Activated CD4-positive, alpha-beta T cell treated with anti-CD3 and anti-CD28 coated beads for 36 hours (primary cell): ENCODE results near the gene CFAP57. TPM values are rescaled to one million over a fixed set of nuclear protein-coding genes. Genes with fewer than 3 reads are reported as not detected.

Source experiments
- ATAC-seq: fragments of 200-7000 bp; cut with Tn5 transposase; one replicate; pipeline ENCODE4 v1.10.0; 2021; ENCODE audit warnings: mild to moderate bottlenecking, moderate library complexity
- CTCF ChIA-PET: fragments of 350-600 bp; sonication (Branson Sonifier 250); formaldehyde crosslinking; loops from one replicate; lab custom pipeline; 2021; ENCODE audit warnings: antibody characterized with exemption; lab: Charles Lee
- POLR2A ChIA-PET: fragments of 350-600 bp; sonication (Branson Sonifier 250); formaldehyde crosslinking; loops from one replicate; lab custom pipeline; 2021; ENCODE audit warnings: antibody characterized with exemption, inconsistent platforms; lab: Charles Lee
- DNase-seq: peaks from one replicate; pipeline ENCODE4 v3.0.0-alpha.2; 2020
- H3K27ac Mint-ChIP-seq: one replicate; pipeline ENCODE4 v1.8.0; 2021; ENCODE audit warnings: mixed read lengths
- H3K27me3 Mint-ChIP-seq: one replicate; pipeline ENCODE4 v1.8.0; 2021; ENCODE audit warnings: mixed read lengths
- H3K36me3 Mint-ChIP-seq: one replicate; pipeline ENCODE4 v1.8.0; 2021; ENCODE audit warnings: low read depth, mixed read lengths
- H3K4me1 Mint-ChIP-seq: one replicate; pipeline ENCODE4 v1.8.0; 2021; ENCODE audit warnings: mixed read lengths
- H3K4me3 Mint-ChIP-seq: one replicate; pipeline ENCODE4 v1.8.0; 2021; ENCODE audit warnings: mild to moderate bottlenecking, moderate library complexity, mixed read lengths
- H3K9me3 Mint-ChIP-seq: one replicate; pipeline ENCODE4 v1.8.0; 2021; ENCODE audit warnings: low read depth, mixed read lengths
- intact Hi-C, 2 experiments: fragments of 100-400 bp; cut with DNase I in 1 of 2; cut with micrococcal nuclease in 1 of 2; formaldehyde crosslinking; loops; one replicate each; pipeline versions ENCODE4 v1.14.2 to v1.15.1; 2022 to 2024; cut with DNase I, micrococcal nuclease
- total RNA-seq, 2 experiments: library from RNA; stranded (reverse); gene quantifications; one replicate each; pipeline ENCODE4 v1.2.3, GENCODE V29; 2021

The CFAP57 gene
- total RNA-seq, 2 experiments from 2014 or later: 0.11 TPM; not detected in 1

GRCh38 chr1:43279161-43279560 is 107.0 kb downstream of the CFAP57 start:
- intact Hi-C loops: no loop called here
- CTCF ChIA-PET: interaction anchor here (0.5 to 0.6 kb wide), 2 partner anchors 307 to 468 kb away, joined by 3 read pairs; no protein-coding TSS in a partner anchor
- no peak for DNase-seq
- ATAC-seq: no peak
- Mint-ChIP-seq H3K36me3 (peaks cover 4% of the 10 kb centered on the region), H3K4me1 (peaks cover 10% of the 10 kb centered on the region), H3K27ac (no peak overlapping the region), H3K9me3 (peaks cover 4% of the 10 kb centered on the region), H3K27me3 (peaks cover 4% of the 10 kb centered on the region), H3K4me3 (no peak overlapping the region)
- POLR2A ChIA-PET: no interaction called here

GRCh38 chr1:43279666-43280065 is 107.5 kb downstream of the CFAP57 start:
- DNase-seq (no peak), ATAC-seq (no peak)
- CTCF ChIA-PET: interaction anchor here (0.5 to 0.6 kb wide), 2 partner anchors 308 to 468 kb away, joined by 3 read pairs; no protein-coding TSS in a partner anchor
- Mint-ChIP-seq H3K4me1 (peaks cover 5% of the 10 kb centered on the region), H3K9me3 (no peaks in the 10 kb centered on the region), H3K4me3 (no peak overlapping the region), H3K36me3 (no peaks in the 10 kb centered on the region), H3K27ac (no peak overlapping the region), H3K27me3 (peaks cover 4% of the 10 kb centered on the region)
- intact Hi-C loops: no loop called here
- POLR2A ChIA-PET: no interaction called here

GRCh38 chr1:43280692-43281091 is 108.6 kb downstream of the CFAP57 start:
- intact Hi-C loops: no loop called here
- Mint-ChIP-seq H3K27ac (no peak overlapping the region), H3K36me3 (no peaks in the 10 kb centered on the region), H3K27me3 (peaks cover 4% of the 10 kb centered on the region), H3K9me3 (no peaks in the 10 kb centered on the region), H3K4me3 (no peak overlapping the region), H3K4me1 (no peaks in the 10 kb centered on the region)
- DNase-seq: no peak
- ChIA-PET CTCF (interaction anchor here (0.7 kb wide), 1 partner anchor 456 kb away, joined by 3 read pairs; no protein-coding TSS in a partner anchor), POLR2A (no interaction called here)
- ATAC-seq: no peak

GRCh38 chr1:43282220-43283195 is 110.4 kb downstream of the CFAP57 start:
- no peak for DNase-seq
- peaks cover 2% of the 10 kb centered on the region for H3K27me3 Mint-ChIP-seq
- H3K9me3 Mint-ChIP-seq: no peaks in the 10 kb centered on the region
- H3K4me3 Mint-ChIP-seq: no peak overlapping the region
- no peaks in the 10 kb centered on the region for H3K4me1 Mint-ChIP-seq
- ATAC-seq: no peak
- intact Hi-C loops: no loop called here
- POLR2A ChIA-PET: no interaction called here
- no peak overlapping the region for H3K27ac Mint-ChIP-seq
- no peaks in the 10 kb centered on the region for H3K36me3 Mint-ChIP-seq
- CTCF ChIA-PET: interaction anchor here (0.9 kb wide), 1 partner anchor 132 kb away, joined by 3 read pairs; no protein-coding TSS in a partner anchor

DNA sequence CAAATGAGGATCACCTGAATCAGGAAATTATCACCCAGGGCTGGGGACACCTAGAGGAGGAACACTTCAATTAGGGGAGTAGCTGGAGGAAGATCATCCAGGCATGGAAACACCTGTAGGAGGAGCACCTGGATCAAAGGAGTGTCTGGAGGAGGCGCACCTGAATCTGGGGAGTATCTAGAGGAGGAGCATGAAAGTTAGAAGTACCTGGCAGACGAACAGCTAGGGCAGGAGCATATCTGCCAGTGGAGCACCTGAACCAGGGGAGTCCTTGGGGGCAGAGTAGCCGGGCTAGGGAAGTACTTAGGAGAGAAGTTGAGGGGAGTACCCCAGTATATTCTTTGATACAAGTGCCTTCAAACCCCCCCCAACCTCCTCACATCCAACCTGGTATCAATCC is 111.9 kb downstream of the CFAP57 start:
- ChIA-PET CTCF (interaction anchor here (0.6 to 1.4 kb wide), 4 partner anchors 9 to 131 kb away, joined by 3 read pairs; no protein-coding TSS in a partner anchor), POLR2A (no interaction called here)
- Mint-ChIP-seq H3K27me3 (no peaks in the 10 kb centered on the region), H3K9me3 (no peaks in the 10 kb centered on the region), H3K36me3 (no peaks in the 10 kb centered on the region), H3K27ac (no peak overlapping the region), H3K4me3 (no peak overlapping the region), H3K4me1 (no peaks in the 10 kb centered on the region)
- DNase-seq (no peak), ATAC-seq (no peak)
- intact Hi-C loops: no loop called here

DNA sequence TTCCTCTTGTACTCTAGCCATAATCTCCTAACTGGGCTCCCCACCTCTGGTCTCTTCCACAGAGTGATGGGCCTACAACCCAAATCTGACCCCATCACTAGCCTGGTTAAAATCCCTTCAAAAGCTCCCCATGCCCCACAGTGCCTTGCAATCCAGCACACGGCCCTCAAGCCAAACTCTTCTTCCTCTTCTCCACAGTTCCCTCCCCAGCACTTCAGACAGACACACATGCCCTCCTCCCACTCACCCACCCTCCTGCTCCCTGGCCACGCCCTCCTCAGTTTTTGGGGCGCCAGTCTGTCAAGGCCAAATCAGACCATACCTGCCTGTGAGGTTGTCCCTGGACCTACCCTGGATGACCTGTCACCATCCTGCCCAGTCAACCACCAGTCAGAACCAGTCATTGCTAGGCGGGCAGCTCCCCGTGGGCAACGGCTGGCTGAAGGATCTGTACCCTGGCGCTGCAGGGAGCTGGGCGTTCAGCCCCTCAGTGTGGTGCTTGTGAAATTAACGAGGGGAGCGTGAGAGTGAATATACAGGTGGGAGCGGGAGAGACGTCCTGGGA is 112.5 kb downstream of the CFAP57 start:
- Mint-ChIP-seq H3K9me3 (no peaks in the 10 kb centered on the region), H3K27me3 (no peaks in the 10 kb centered on the region), H3K4me3 (no peak overlapping the region), H3K36me3 (no peaks in the 10 kb centered on the region), H3K4me1 (no peaks in the 10 kb centered on the region), H3K27ac (no peak overlapping the region)
- ChIA-PET POLR2A (no interaction called here), CTCF (interaction anchor here (0.7 to 1.4 kb wide), 2 partner anchors 51 to 55 kb away, joined by 3 read pairs; no protein-coding TSS in a partner anchor)
- ATAC-seq (no peak), DNase-seq (no peak)
- intact Hi-C loops: no loop called here

DNA sequence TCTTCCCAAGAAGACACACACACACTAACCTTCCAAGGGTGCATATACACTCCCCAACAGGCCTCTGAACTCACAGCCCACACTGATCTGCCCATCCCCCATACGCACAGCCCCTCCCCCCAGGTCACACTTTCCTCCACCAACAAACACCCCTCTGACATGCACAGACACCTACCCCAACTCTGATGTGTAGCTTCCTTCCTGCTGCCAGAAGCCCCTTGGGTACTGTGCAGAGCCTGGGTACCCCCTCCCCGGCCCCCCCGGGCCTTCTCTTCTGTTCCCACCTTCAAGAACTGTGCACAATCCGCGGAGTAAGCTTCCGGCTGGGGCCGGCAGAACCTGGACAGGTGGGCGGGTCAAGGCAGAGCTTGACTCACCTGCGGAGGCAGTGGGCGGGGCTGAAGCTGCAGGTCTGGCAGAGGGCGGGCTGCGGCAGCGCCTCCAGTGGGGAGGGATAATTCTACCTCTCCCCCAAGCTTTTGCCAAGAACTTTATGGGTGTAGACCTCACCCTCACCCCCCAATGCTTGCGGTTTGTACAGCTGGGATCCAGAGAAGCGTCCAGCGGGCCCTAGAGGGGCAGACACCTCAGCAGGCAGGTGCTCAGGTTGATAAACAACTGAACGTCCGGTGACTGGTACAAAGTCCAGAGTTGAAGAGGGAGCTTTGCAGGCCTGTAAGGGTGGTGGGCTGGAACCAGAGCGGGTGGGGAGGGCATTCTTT is 113.3 kb downstream of the CFAP57 start, which contains the start of gene C1orf210:
Gene C1orf210, minus strand, starts transcription at position 313 of the 722 bp plus-strand sequence. CDS start 2,311 bp downstream, outside the sequence.
- no peak for DNase-seq
- Mint-ChIP-seq H3K36me3 (no peaks in the 10 kb centered on the region), H3K4me3 (no peak within 1 kb of the TSS), H3K4me1 (no peaks in the 10 kb centered on the region), H3K27ac (no peak within 1 kb of the TSS), H3K27me3 (no peaks in the 10 kb centered on the region), H3K9me3 (no peaks in the 10 kb centered on the region)
- intact Hi-C loops: no loop called here
- POLR2A ChIA-PET: no interaction called here
- no peak for ATAC-seq
- CTCF ChIA-PET: interaction anchor here (1.4 kb wide), 1 partner anchor 55 kb away, joined by 3 read pairs; no protein-coding TSS in a partner anchor

GRCh38 chr1:43286115-43286514 is 114.0 kb downstream of the CFAP57 start:
- no peak for ATAC-seq
- Mint-ChIP-seq H3K27ac (no peak overlapping the region), H3K4me1 (no peaks in the 10 kb centered on the region), H3K4me3 (no peak overlapping the region), H3K36me3 (no peaks in the 10 kb centered on the region), H3K27me3 (no peaks in the 10 kb centered on the region), H3K9me3 (no peaks in the 10 kb centered on the region)
- CTCF ChIA-PET: no interaction called here
- POLR2A ChIA-PET: no interaction called here
- no peak for DNase-seq
- intact Hi-C loops: no loop called here

- no peak for DNase-seq
- ChIA-PET POLR2A (no interaction called here), CTCF (no interaction called here)
- H3K9me3 Mint-ChIP-seq: no peaks in the 10 kb centered on the region
- no peaks in the 10 kb centered on the region for H3K36me3 Mint-ChIP-seq
- intact Hi-C loops: no loop called here
- no peak overlapping the region for H3K4me3 Mint-ChIP-seq
- H3K27me3 Mint-ChIP-seq: no peaks in the 10 kb centered on the region
- no peak for ATAC-seq
- no peaks in the 10 kb centered on the region for H3K4me1 Mint-ChIP-seq
- H3K27ac Mint-ChIP-seq: no peak overlapping the region
These were observed 114.4 kb downstream of the CFAP57 start for GRCh38 chr1:43286533-43286932.

GRCh38 chr1:43288058-43288784 is 116.1 kb downstream of the CFAP57 start:
- Mint-ChIP-seq H3K9me3 (no peaks in the 10 kb centered on the region), H3K27me3 (no peaks in the 10 kb centered on the region), H3K4me3 (no peak overlapping the region), H3K36me3 (no peaks in the 10 kb centered on the region), H3K4me1 (no peaks in the 10 kb centered on the region), H3K27ac (no peak overlapping the region)
- intact Hi-C loops: no loop called here
- ATAC-seq (no peak), DNase-seq (no peak)
- CTCF ChIA-PET: interaction anchor here (0.7 kb wide), 1 partner anchor 335 kb away, joined by 3 read pairs; no protein-coding TSS in a partner anchor
- POLR2A ChIA-PET: no interaction called here
